ENCODE results near the gene EIF4E3. TPM values are rescaled to one million over a fixed set of nuclear protein-coding genes. Genes with fewer than 3 reads are reported as not detected.

EIF4E3 gene
- polyA plus RNA-seq, 1 of the 3 experiments (the other 2 are of a cell fraction): 0.67 TPM

DNA sequence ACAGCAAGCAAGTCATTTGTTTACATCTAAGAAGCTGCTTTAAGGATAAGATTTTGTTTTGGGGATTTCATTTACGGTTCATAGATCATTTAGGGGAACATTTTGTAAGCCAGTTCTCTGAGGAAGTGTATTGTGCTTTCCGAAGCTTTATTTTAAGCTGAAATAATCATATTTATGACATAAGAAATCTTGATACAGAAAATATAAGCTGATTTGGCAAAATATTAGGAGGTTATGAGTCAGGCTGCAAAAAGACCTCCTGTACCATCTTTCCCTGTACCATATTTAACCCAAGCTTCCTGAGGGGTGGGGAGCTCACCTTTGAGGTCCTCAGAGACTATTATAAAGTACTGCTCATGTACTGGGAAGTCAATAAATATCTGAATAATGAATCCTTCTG, 8.1 kb upstream of the EIF4E3 start (continued):
- TF ChIP-seq EZH2phosphoT487 (IDR thresholded peaks at IDR 0.05; ENCODE audit: borderline replicate concordance, low read depth) (no peak), RXRA (IDR thresholded peaks at IDR 0.05; ENCODE audit: borderline replicate concordance, low read depth) (no peak), SMC3 (IDR thresholded peaks at IDR 0.05; ENCODE audit: low read depth, low read length) (no peak), RAD21 (IDR thresholded peaks at IDR 0.05; ENCODE audit: low read length) (no peak), CTCF (IDR thresholded peaks at IDR 0.05) (no peak), GATA2 (CRISPR knock-in tag; IDR thresholded peaks at IDR 0.05) (no peak)

DNA sequence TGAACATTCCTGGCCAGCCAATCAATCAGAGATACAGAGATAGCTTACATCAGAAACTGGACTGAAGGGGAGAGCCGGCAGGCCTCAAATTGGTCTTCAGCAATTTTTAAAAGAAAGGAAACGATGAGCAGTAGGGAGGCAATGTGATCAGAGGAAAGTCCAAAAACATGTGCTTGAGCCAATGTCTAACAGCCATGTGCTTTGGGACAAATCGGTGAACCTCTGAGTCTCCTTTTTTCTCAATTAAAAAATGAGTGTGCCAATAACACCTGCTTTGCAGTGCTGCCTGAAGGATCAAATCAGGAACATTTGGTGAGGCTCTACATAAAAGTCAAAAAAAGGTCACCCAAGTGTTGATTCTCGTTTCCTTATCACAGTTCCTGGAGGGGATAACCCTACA, 7.4 kb upstream of the EIF4E3 start:
- Histone ChIP-seq H3K27me3 (ENCODE audit: insufficient read depth) (no peaks in the 10 kb centered on the region), H3K79me2 (ENCODE audit: insufficient read depth) (no peaks in the 10 kb centered on the region), H3K36me3 (replicated peaks in 1 of 2; ENCODE audit: control insufficient read depth in 1 of 2, insufficient read depth in 2 of 2, low read length in 1 of 2) (no peaks in the 10 kb centered on the region), H4K20me1 (ENCODE audit: insufficient read depth) (no peaks in the 10 kb centered on the region), H3K9ac (no peak overlapping the region), H3F3A (replicated peaks; ENCODE audit: insufficient read depth) (peaks cover 3% of the 10 kb centered on the region), H3K27ac (ENCODE audit: low read depth in 2 of 2, low read length in 1 of 2) (no peak overlapping the region), H3K9me3 (no peaks in the 10 kb centered on the region), H3K4me3 (ENCODE audit: low read depth in 2 of 2, low read length in 1 of 2) (no peak overlapping the region), H3K4me2 (no peak overlapping the region), H2AFZ (ENCODE audit: low read depth) (no peak overlapping the region), H3K9me2 (no peaks in the 10 kb centered on the region), H3K4me1 (ENCODE audit: control insufficient read depth in 1 of 2, insufficient read depth in 2 of 2, low read depth in 1 of 2, low read length in 1 of 2) (peaks cover 0 to 12% of the 10 kb centered on the region in 2 experiments; a peak in 1 of 4 replicates)
- no peak for DNase-seq
- WGBS (ENCODE audit: low lambda C conversion rate): 53% methylated on average over 4 of the region's 4 CpGs
- ChIA-PET CTCF (interaction anchor here (1.0 to 2.5 kb wide), 2 partner anchors 22 to 126 kb away, joined by 6 to 11 read pairs; no protein-coding TSS in a partner anchor), POLR2A (no interaction called here)
- TF ChIP-seq POLR2AphosphoS5 (IDR thresholded peaks at IDR 0.05; ENCODE audit: low read depth, low read length) (no peak), NFIC (IDR thresholded peaks at IDR 0.05; ENCODE audit: borderline replicate concordance) (no peak), IRF3 (IDR thresholded peaks at IDR 0.05; ENCODE audit: low read depth, low read length) (no peak), EP300 (IDR thresholded peaks at IDR 0.05; ENCODE audit: borderline replicate concordance in 1 of 2, low read depth in 1 of 2, low read length in 1 of 2) (no peak), RCOR1 (IDR thresholded peaks at IDR 0.05; ENCODE audit: low read length) (no peak), SMC3 (IDR thresholded peaks at IDR 0.05; ENCODE audit: low read depth, low read length) (no peak), MEF2A (IDR thresholded peaks at IDR 0.05; ENCODE audit: borderline replicate concordance, low read depth) (no peak), TAF1 (IDR thresholded peaks at IDR 0.05; ENCODE audit: borderline replicate concordance, low read depth, low read length) (no peak), ZBTB33 (IDR thresholded peaks at IDR 0.05; ENCODE audit: borderline replicate concordance, low read depth) (no peak), TCF12 (IDR thresholded peaks at IDR 0.05) (no peak), MAX (IDR thresholded peaks at IDR 0.05; ENCODE audit: low read depth) (no peak), JUND (IDR thresholded peaks at IDR 0.05) (no peak), TEAD4 (IDR thresholded peaks at IDR 0.05; ENCODE audit: borderline replicate concordance, insufficient read depth) (no peak), EZH2phosphoT487 (IDR thresholded peaks at IDR 0.05; ENCODE audit: borderline replicate concordance, low read depth) (no peak), NRF1 (IDR thresholded peaks at IDR 0.05; ENCODE audit: low read depth, low read length) (no peak)

All from SK-N-SH (cell line).